Glutamatergic neuron (in vitro differentiated cells): Measurements from ENCODE around the gene CCDC87. TPM values are rescaled to one million over a fixed set of nuclear protein-coding genes. Genes with fewer than 3 reads are reported as not detected.
"Not testable (repeated sequence)": the region's sequence is repeated elsewhere in the genome, so short reads cannot be mapped to it uniquely, and the experiment has no call there.

Experiments used
- DNase-seq: peaks from one replicate; pipeline ENCODE4 v3.0.0; 2022
- H3K27ac Mint-ChIP-seq: one replicate; pipeline ENCODE4 v1.8.0; 2020; ENCODE audit warnings: mild to moderate bottlenecking, mixed read lengths, inconsistent platforms; ENCODE audit not compliant: unreplicated experiment
- H3K27me3 Mint-ChIP-seq: one replicate; pipeline ENCODE4 v1.8.0; 2020; ENCODE audit warnings: mild to moderate bottlenecking, moderate library complexity, mixed read lengths, inconsistent platforms; ENCODE audit not compliant: unreplicated experiment
- H3K36me3 Mint-ChIP-seq: one replicate; pipeline ENCODE4 v1.8.0; 2020; ENCODE audit warnings: mild to moderate bottlenecking, mixed read lengths, inconsistent platforms; ENCODE audit not compliant: unreplicated experiment
- H3K4me1 Mint-ChIP-seq: one replicate; pipeline ENCODE4 v1.8.0; 2020; ENCODE audit warnings: mild to moderate bottlenecking, low read depth, mixed read lengths, inconsistent platforms; ENCODE audit not compliant: unreplicated experiment
- H3K4me3 Mint-ChIP-seq: one replicate; pipeline ENCODE4 v1.8.0; 2020; ENCODE audit warnings: mild to moderate bottlenecking, mixed read lengths, inconsistent platforms; ENCODE audit not compliant: unreplicated experiment
- H3K9me3 Mint-ChIP-seq: one replicate; pipeline ENCODE4 v1.8.0; 2020; ENCODE audit warnings: mild to moderate bottlenecking, moderate library complexity, mixed read lengths, inconsistent platforms; ENCODE audit not compliant: unreplicated experiment
- total RNA-seq: library from RNA; stranded (reverse); fragmentation: NEBNext Ultra II Directional; extraction: Animal tissue kit (Norgen Biotek cat#: 25700); gene quantifications from one replicate; pipeline ENCODE4 v1.2.1, GENCODE V29; 2021; ENCODE audit not compliant: unreplicated experiment
- TF ChIP-seq, protein P1 (sequence below): fragments of 200-600 bp; sonication (generic); IDR thresholded peaks from one replicate; pipeline ENCODE4 v1.5.0; 2021; ENCODE audit not compliant: partially characterized antibody, unreplicated experiment

Gene CCDC87
- total RNA-seq, 1 donor from 2014 or later = 0.51 TPM

- no peak for DNase-seq
- H3K4me1 Mint-ChIP-seq = no peaks in the 10 kb centered on the region
- peaks cover 3% of the 10 kb centered on the region for H3K9me3 Mint-ChIP-seq
- peaks cover 2% of the 10 kb centered on the region for H3K27me3 Mint-ChIP-seq
- no peak overlapping the region for H3K27ac Mint-ChIP-seq
- H3K4me3 Mint-ChIP-seq = no peak overlapping the region
- TF ChIP-seq, protein P1, sequence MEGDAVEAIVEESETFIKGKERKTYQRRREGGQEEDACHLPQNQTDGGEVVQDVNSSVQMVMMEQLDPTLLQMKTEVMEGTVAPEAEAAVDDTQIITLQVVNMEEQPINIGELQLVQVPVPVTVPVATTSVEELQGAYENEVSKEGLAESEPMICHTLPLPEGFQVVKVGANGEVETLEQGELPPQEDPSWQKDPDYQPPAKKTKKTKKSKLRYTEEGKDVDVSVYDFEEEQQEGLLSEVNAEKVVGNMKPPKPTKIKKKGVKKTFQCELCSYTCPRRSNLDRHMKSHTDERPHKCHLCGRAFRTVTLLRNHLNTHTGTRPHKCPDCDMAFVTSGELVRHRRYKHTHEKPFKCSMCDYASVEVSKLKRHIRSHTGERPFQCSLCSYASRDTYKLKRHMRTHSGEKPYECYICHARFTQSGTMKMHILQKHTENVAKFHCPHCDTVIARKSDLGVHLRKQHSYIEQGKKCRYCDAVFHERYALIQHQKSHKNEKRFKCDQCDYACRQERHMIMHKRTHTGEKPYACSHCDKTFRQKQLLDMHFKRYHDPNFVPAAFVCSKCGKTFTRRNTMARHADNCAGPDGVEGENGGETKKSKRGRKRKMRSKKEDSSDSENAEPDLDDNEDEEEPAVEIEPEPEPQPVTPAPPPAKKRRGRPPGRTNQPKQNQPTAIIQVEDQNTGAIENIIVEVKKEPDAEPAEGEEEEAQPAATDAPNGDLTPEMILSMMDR = no peak
- no peaks in the 10 kb centered on the region for H3K36me3 Mint-ChIP-seq
These were observed 14.4 kb upstream of the CCDC87 start for GRCh38 chr11:66607126-66607834.

- H3K36me3 Mint-ChIP-seq, H3K4me1 Mint-ChIP-seq, DNase-seq, H3K4me3 Mint-ChIP-seq, H3K27ac Mint-ChIP-seq, H3K27me3 Mint-ChIP-seq, H3K9me3 Mint-ChIP-seq: not testable (repeated sequence)
These were observed 13.7 kb upstream of the CCDC87 start for GRCh38 chr11:66606608-66607007.

DNA sequence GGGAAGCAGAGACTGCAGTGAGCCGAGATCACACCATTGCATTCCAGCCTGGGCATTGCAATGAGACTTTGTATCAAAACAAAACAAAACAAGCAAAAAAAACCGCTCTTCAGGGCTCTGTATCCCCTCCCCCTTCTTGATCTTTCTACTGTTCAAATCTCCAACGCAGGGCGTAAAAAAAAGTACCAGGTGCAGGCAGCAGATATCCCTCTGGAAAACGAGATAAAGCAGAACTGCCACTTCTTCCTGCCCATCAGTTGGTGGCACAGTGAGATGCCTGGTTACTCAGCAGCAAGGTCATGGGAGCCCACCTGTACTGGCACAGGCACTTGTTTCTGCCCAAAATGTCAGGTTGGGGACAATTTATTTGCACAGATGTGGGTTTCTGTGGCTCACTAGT, 11.3 kb upstream of the CCDC87 start:
- Mint-ChIP-seq H3K4me1 (no peaks in the 10 kb centered on the region), H3K27ac (no peak overlapping the region), H3K36me3 (no peaks in the 10 kb centered on the region), H3K4me3 (no peak overlapping the region), H3K27me3 (peaks cover 3% of the 10 kb centered on the region), H3K9me3 (peaks cover 3% of the 10 kb centered on the region)
- TF ChIP-seq, protein P1 = no peak
- DNase-seq = no peak

DNA sequence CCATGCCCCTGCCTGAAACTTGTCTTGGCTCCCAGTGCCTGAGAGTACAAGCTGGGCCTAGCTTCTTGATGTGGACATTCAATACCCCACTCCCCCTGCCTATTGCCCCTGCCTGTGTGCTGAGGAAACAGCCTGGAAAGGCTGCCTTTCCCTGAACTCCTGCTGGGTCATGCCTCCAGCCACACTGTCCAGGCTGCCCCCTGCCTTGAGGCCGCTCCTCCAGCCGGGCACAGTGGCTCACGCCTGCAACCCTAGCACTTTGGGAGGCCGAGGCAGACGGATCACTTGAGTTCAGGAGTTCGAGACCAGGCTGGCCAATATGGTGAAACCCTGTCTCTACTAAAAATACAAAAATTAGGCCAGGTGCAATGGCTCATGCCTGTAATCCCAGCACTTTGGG, 10.2 kb upstream of the CCDC87 start:
- Mint-ChIP-seq H3K4me3 (no peak overlapping the region), H3K9me3 (peaks cover 3% of the 10 kb centered on the region), H3K36me3 (no peaks in the 10 kb centered on the region), H3K4me1 (no peaks in the 10 kb centered on the region), H3K27me3 (peaks cover 4% of the 10 kb centered on the region), H3K27ac (no peak overlapping the region)
- no peak for DNase-seq
- TF ChIP-seq, protein P1 = no peak

GRCh38 chr11:66600631-66601233, 7.9 kb upstream of the CCDC87 start:
- no peaks in the 10 kb centered on the region for H3K36me3 Mint-ChIP-seq
- no peak overlapping the region for H3K4me3 Mint-ChIP-seq
- H3K4me1 Mint-ChIP-seq = no peaks in the 10 kb centered on the region
- TF ChIP-seq, protein P1 = no peak
- H3K27me3 Mint-ChIP-seq = peaks cover 4% of the 10 kb centered on the region
- no peak overlapping the region for H3K27ac Mint-ChIP-seq
- H3K9me3 Mint-ChIP-seq = peaks cover 3% of the 10 kb centered on the region
- no peak for DNase-seq
